Fibroblast of lung (primary cell): ENCODE data around the gene ADH1B. TPM values are rescaled to one million over a fixed set of nuclear protein-coding genes. Genes with fewer than 3 reads are reported as not detected.

Experiments used
- DNase-seq, 2 donors: peaks; one replicate each; pipeline versions ENCODE4 v3.0.0 to v3.0.0-alpha.2; 2010; ENCODE audit warnings: low read depth in 2 of 2
- H2AFZ ChIP-seq: 2 replicates; pipeline ENCODE4 v1.5.1; 2012; ENCODE audit warnings: low read length, control low read depth, inconsistent platforms
- H3K27ac ChIP-seq: 2 replicates; pipeline ENCODE4 v1.5.1; 2011; ENCODE audit warnings: low read length, control low read depth; ENCODE audit not compliant: insufficient read depth
- H3K27me3 ChIP-seq: 2 replicates; pipeline ENCODE4 v1.5.1; 2011; ENCODE audit warnings: mild to moderate bottlenecking, low read length; ENCODE audit not compliant: control insufficient read depth, insufficient read depth
- H3K36me3 ChIP-seq: 2 replicates; pipeline ENCODE4 v1.5.1; 2011; ENCODE audit warnings: low read length; ENCODE audit not compliant: control insufficient read depth, insufficient read depth
- H3K4me1 ChIP-seq: 2 replicates; pipeline ENCODE4 v1.5.1; 2011; ENCODE audit warnings: low read length; ENCODE audit not compliant: control insufficient read depth, insufficient read depth; ENCODE audit errors: extremely low read depth
- H3K4me2 ChIP-seq: 2 replicates; pipeline ENCODE4 v1.5.1; 2011; ENCODE audit warnings: low read length, control low read depth; ENCODE audit not compliant: insufficient read depth; ENCODE audit errors: extremely low read depth
- H3K4me3 ChIP-seq, 4 experiments: fragments of 200-600 bp in 1 of 4; sonication (generic) in 1 of 4; replicated peaks in 1 of 4; 2 replicates each; pipeline ENCODE4 v1.5.1; 2011 to 2016; ENCODE audit warnings: low read length in 4 of 4, low read depth in 3 of 4, mild to moderate bottlenecking in 3 of 4, control low read depth in 2 of 4, inconsistent platforms in 1 of 4, mixed read lengths in 1 of 4; ENCODE audit not compliant: insufficient read depth in 1 of 4; ENCODE audit errors: control extremely low read depth in 1 of 4
- H3K79me2 ChIP-seq: 2 replicates; pipeline ENCODE4 v1.5.1; 2012; ENCODE audit warnings: mild to moderate bottlenecking, low read length, inconsistent platforms; ENCODE audit not compliant: control insufficient read depth, insufficient read depth
- H3K9ac ChIP-seq: 2 replicates; pipeline ENCODE4 v1.5.1; 2011; ENCODE audit warnings: mild to moderate bottlenecking, low read length, control low read depth; ENCODE audit not compliant: insufficient read depth
- H3K9me3 ChIP-seq: 2 replicates; pipeline ENCODE4 v1.5.1; 2012; ENCODE audit warnings: low read depth, low read length; ENCODE audit not compliant: control insufficient read depth, insufficient read depth
- H4K20me1 ChIP-seq: 2 replicates; pipeline ENCODE4 v1.5.1; 2011; ENCODE audit warnings: low read length; ENCODE audit not compliant: control insufficient read depth, insufficient read depth; ENCODE audit errors: extremely low read depth
- EZH2 ChIP-seq: IDR thresholded peaks from 2 replicates; pipeline ENCODE4 v1.5.1; 2012; ENCODE audit warnings: low read length, control low read depth, mild to moderate bottlenecking; ENCODE audit errors: missing control alignments
- polyA plus RNA-seq, 2 donors: library from polyadenylated mRNA; depleted of rRNA in 1 of 2; stranded (reverse) in 1 of 2; unstranded in 1 of 2; fragments of >200 nt; gene quantifications; 2 replicates each; pipeline ENCODE4 v1.2.1, GENCODE V29; 2011 to 2012; ENCODE audit warnings: missing spikeins in 1 of 2
- total RNA-seq: library from RNA; depleted of rRNA; stranded (reverse); fragments of >200 nt; gene quantifications from 2 replicates; pipeline ENCODE4 v1.2.1, GENCODE V29; 2014
- TF ChIP-seq, protein P1 (sequence below), 2 donors: IDR thresholded peaks in 1 of 2; conservative IDR thresholded peaks in 1 of 2; 1 replicate in 1 of 2; 2 replicates in 1 of 2; pipeline ENCODE4 v1.5.1; 2011 to 2012; ENCODE audit warnings: low read length in 2 of 2, control low read depth in 1 of 2, inconsistent platforms in 1 of 2, low read depth in 1 of 2, mild to moderate bottlenecking in 1 of 2

Gene ADH1B
- total and polyA plus RNA-seq, 2 donors (not counting 1 experiment from before 2014, with no cell fraction given) = 188 to 364 TPM

- no peaks in the 10 kb centered on the region for H3K27me3 ChIP-seq
- no peak overlapping the region for H3K4me3 ChIP-seq
- H3K4me1 ChIP-seq = no peaks in the 10 kb centered on the region
- H3K27ac ChIP-seq = no peak overlapping the region
- DNase-seq = no peak
- no peak overlapping the region for H3K4me2 ChIP-seq
- no peaks in the 10 kb centered on the region for H3K9me3 ChIP-seq
- H2AFZ ChIP-seq = no peak overlapping the region
- H3K79me2 ChIP-seq = no peaks in the 10 kb centered on the region
- no peaks in the 10 kb centered on the region for H3K36me3 ChIP-seq
- no peak overlapping the region for H3K9ac ChIP-seq
- TF ChIP-seq EZH2 = no peak
- TF ChIP-seq, protein P1, sequence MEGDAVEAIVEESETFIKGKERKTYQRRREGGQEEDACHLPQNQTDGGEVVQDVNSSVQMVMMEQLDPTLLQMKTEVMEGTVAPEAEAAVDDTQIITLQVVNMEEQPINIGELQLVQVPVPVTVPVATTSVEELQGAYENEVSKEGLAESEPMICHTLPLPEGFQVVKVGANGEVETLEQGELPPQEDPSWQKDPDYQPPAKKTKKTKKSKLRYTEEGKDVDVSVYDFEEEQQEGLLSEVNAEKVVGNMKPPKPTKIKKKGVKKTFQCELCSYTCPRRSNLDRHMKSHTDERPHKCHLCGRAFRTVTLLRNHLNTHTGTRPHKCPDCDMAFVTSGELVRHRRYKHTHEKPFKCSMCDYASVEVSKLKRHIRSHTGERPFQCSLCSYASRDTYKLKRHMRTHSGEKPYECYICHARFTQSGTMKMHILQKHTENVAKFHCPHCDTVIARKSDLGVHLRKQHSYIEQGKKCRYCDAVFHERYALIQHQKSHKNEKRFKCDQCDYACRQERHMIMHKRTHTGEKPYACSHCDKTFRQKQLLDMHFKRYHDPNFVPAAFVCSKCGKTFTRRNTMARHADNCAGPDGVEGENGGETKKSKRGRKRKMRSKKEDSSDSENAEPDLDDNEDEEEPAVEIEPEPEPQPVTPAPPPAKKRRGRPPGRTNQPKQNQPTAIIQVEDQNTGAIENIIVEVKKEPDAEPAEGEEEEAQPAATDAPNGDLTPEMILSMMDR (conservative IDR thresholded peaks at IDR 0.05 in 1 of 2, IDR thresholded peaks at IDR 0.05 in 1 of 2; ENCODE audit: low read depth in 1 of 2, low read length in 2 of 2) = no peak
- no peaks in the 10 kb centered on the region for H4K20me1 ChIP-seq
These were observed 44.8 kb downstream of the ADH1B start for GRCh38 chr4:99276417-99276816.

DNA sequence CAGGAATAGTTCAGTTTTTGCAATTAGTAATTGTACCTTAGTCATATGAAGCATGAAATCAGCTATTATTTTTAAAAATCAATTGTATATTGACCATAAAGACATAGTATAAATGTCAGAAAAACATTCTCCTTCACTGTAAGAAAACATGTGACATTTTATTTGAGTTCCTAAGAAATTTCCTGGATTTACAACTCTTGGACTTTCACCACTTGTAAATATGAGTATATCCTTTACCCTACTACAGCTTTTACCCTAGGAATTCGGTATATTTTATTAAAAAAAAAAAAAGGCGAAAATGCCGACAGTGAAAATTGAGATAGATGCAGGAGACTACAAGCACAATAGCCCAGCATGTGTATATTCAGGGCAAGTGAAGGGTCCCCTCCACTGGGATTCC is 45.3 kb downstream of the ADH1B start:
- TF ChIP-seq, protein P1 (conservative IDR thresholded peaks at IDR 0.05 in 1 of 2, IDR thresholded peaks at IDR 0.05 in 1 of 2; ENCODE audit: low read depth in 1 of 2, low read length in 2 of 2) = no peak
- TF ChIP-seq EZH2 = no peak

GRCh38 chr4:99275050-99275449 is 46.2 kb downstream of the ADH1B start:
- no peak overlapping the region for H2AFZ ChIP-seq
- no peaks in the 10 kb centered on the region for H4K20me1 ChIP-seq
- H3K4me2 ChIP-seq = no peak overlapping the region
- no peaks in the 10 kb centered on the region for H3K9me3 ChIP-seq
- no peak for DNase-seq
- no peak overlapping the region for H3K9ac ChIP-seq
- no peaks in the 10 kb centered on the region for H3K27me3 ChIP-seq
- H3K4me3 ChIP-seq = no peak overlapping the region
- H3K36me3 ChIP-seq = no peaks in the 10 kb centered on the region
- H3K27ac ChIP-seq = no peak overlapping the region
- H3K4me1 ChIP-seq = no peaks in the 10 kb centered on the region
- TF ChIP-seq, protein P1 (conservative IDR thresholded peaks at IDR 0.05 in 1 of 2, IDR thresholded peaks at IDR 0.05 in 1 of 2; ENCODE audit: low read depth in 1 of 2, low read length in 2 of 2) = no peak
- no peak for TF ChIP-seq EZH2
- H3K79me2 ChIP-seq = no peaks in the 10 kb centered on the region

More for the DNA sequence above, 45.3 kb downstream of the ADH1B start:
- Histone ChIP-seq H3K27ac (no peak overlapping the region), H3K9ac (no peak overlapping the region), H4K20me1 (no peaks in the 10 kb centered on the region), H3K4me3 (no peak overlapping the region), H3K9me3 (no peaks in the 10 kb centered on the region), H2AFZ (no peak overlapping the region), H3K79me2 (no peaks in the 10 kb centered on the region), H3K4me1 (no peaks in the 10 kb centered on the region), H3K27me3 (no peaks in the 10 kb centered on the region), H3K36me3 (no peaks in the 10 kb centered on the region), H3K4me2 (no peak overlapping the region)
- no peak for DNase-seq
